ENCODE results near the gene ATP13A3. TPM values are rescaled to one million over a fixed set of nuclear protein-coding genes. Genes with fewer than 3 reads are reported as not detected.

ATP13A3 gene
- total RNA-seq, 2 experiments from 2014 or later: 79.5 to 84.5 TPM

- Histone ChIP-seq H3K4me1 (ENCODE audit: insufficient read depth, low read length, poor library complexity, severe bottlenecking) (no peaks in the 10 kb centered on the region), H3K9me2 (ENCODE audit: insufficient read depth, low read length) (no peaks in the 10 kb centered on the region), H3K79me2 (ENCODE audit: insufficient read depth, low read depth, low read length) (no peaks in the 10 kb centered on the region), H3K9me3 (ENCODE audit: low read length) (no peaks in the 10 kb centered on the region), H2AFZ (ENCODE audit: low read length) (no peak overlapping the region), H3K36me3 (ENCODE audit: insufficient read depth, low read length) (peaks cover 96% of the 10 kb centered on the region), H3K4me2 (ENCODE audit: low read length) (no peak overlapping the region), H4K20me1 (ENCODE audit: insufficient read depth, low read length) (no peaks in the 10 kb centered on the region), H3K4me3 (ENCODE audit: low read depth, low read length, poor library complexity, severe bottlenecking) (no peak overlapping the region), H3K27ac (ENCODE audit: low read depth, low read length, poor library complexity, severe bottlenecking) (no peak overlapping the region)
- ChIA-PET CTCF (ENCODE audit: unreplicated experiment) (no interaction called here), POLR2A (no interaction called here)
- no TSS peak for BruUV-seq (replicated peaks)
- intact Hi-C loops (cut with micrococcal nuclease; ENCODE audit: unreplicated experiment): no loop called here
- no peak for DNase-seq (ENCODE audit: low spot score)
- TF ChIP-seq CTCF (conservative IDR thresholded peaks at IDR 0.05; ENCODE audit: low read length) (no peak), EZH2phosphoT487 (IDR thresholded peaks at IDR 0.05; ENCODE audit: borderline replicate concordance, low read depth, low read length) (no peak)
These were observed 52.3 kb downstream of the ATP13A3 start for GRCh38 chr3:194434503-194434902.

DNA sequence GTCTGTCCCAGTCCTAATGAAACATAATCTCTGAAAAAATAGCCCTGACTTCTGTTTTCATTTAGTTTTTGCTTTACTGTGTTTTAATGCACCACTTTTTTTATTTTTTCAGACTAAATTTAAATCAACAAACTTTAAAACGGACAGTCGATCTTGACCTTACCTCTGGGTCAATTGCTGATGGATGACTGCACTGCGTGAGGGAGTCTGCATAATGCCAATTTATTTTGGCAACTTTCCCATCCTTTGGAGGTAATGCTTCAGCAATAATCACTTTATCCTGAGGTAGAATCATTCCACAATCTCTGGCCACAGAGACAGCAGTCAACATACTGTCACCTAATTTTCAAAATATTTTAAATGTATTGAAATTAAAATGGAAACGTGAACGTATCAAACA lies 55.2 kb downstream of the ATP13A3 start:
- H3K4me2 ChIP-seq (ENCODE audit: low read length): no peak overlapping the region
- H3K79me2 ChIP-seq (ENCODE audit: insufficient read depth, low read depth, low read length): no peaks in the 10 kb centered on the region
- DNase-seq (ENCODE audit: low spot score): no peak
- ChIA-PET POLR2A (interaction anchor here (1.7 kb wide), 1 partner anchor 12 kb away, joined by 9 read pairs; no protein-coding TSS in a partner anchor), CTCF (ENCODE audit: unreplicated experiment) (no interaction called here)
- H3K27ac ChIP-seq (ENCODE audit: low read depth, low read length, poor library complexity, severe bottlenecking): no peak overlapping the region
- TF ChIP-seq EZH2phosphoT487 (IDR thresholded peaks at IDR 0.05; ENCODE audit: borderline replicate concordance, low read depth, low read length) (no peak), CTCF (conservative IDR thresholded peaks at IDR 0.05; ENCODE audit: low read length) (no peak)
- intact Hi-C loops (cut with micrococcal nuclease; ENCODE audit: unreplicated experiment): no loop called here
- H2AFZ ChIP-seq (ENCODE audit: low read length): no peak overlapping the region
- no TSS peak for BruUV-seq (replicated peaks)
- no peaks in the 10 kb centered on the region for H3K4me1 ChIP-seq (ENCODE audit: insufficient read depth, low read length, poor library complexity, severe bottlenecking)
- H4K20me1 ChIP-seq (ENCODE audit: insufficient read depth, low read length): no peaks in the 10 kb centered on the region
- no peaks in the 10 kb centered on the region for H3K9me2 ChIP-seq (ENCODE audit: insufficient read depth, low read length)
- H3K9me3 ChIP-seq (ENCODE audit: low read length): no peaks in the 10 kb centered on the region
- H3K36me3 ChIP-seq (ENCODE audit: insufficient read depth, low read length): peaks cover 90% of the 10 kb centered on the region
- H3K4me3 ChIP-seq (ENCODE audit: low read depth, low read length, poor library complexity, severe bottlenecking): no peak overlapping the region

DNA sequence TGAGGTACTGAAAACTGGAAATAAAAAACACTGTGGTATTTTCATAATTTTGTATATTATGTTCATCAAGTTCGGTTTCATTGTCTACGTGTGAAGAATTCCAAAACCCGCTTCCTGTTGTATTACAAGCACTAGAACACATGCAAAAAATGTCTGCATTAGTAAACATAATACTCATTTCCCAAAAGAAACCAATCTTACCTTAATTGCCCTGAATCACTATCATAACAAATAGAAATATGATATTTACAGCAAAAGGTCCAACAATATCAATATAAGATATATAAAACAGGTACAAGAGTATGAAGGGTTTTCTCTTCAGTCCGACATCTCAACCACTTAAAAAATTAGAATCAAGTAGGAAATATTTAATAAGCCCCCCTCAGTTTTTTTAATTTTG lies 61.4 kb downstream of the ATP13A3 start:
- intact Hi-C loops (cut with micrococcal nuclease; ENCODE audit: unreplicated experiment): no loop called here
- POLR2A ChIA-PET: no interaction called here
- Histone ChIP-seq H4K20me1 (ENCODE audit: insufficient read depth, low read length) (no peaks in the 10 kb centered on the region), H3K4me1 (ENCODE audit: insufficient read depth, low read length, poor library complexity, severe bottlenecking) (no peaks in the 10 kb centered on the region), H3K9me2 (ENCODE audit: insufficient read depth, low read length) (no peaks in the 10 kb centered on the region), H3K4me3 (ENCODE audit: low read depth, low read length, poor library complexity, severe bottlenecking) (no peak overlapping the region), H3K9me3 (ENCODE audit: low read length) (no peaks in the 10 kb centered on the region), H3K4me2 (ENCODE audit: low read length) (no peak overlapping the region), H3K27ac (ENCODE audit: low read depth, low read length, poor library complexity, severe bottlenecking) (no peak overlapping the region), H2AFZ (ENCODE audit: low read length) (no peak overlapping the region), H3K36me3 (ENCODE audit: insufficient read depth, low read length) (peaks cover 77% of the 10 kb centered on the region), H3K79me2 (ENCODE audit: insufficient read depth, low read depth, low read length) (no peaks in the 10 kb centered on the region)
- CTCF ChIA-PET (ENCODE audit: unreplicated experiment): no interaction called here
- DNase-seq (ENCODE audit: low spot score): no peak
- TF ChIP-seq EZH2phosphoT487 (IDR thresholded peaks at IDR 0.05; ENCODE audit: borderline replicate concordance, low read depth, low read length) (no peak), CTCF (conservative IDR thresholded peaks at IDR 0.05; ENCODE audit: low read length) (no peak)
- BruUV-seq (replicated peaks): no TSS peak
